Measurements from ENCODE around the gene ITGA5. TPM values are rescaled to one million over a fixed set of nuclear protein-coding genes. Genes with fewer than 3 reads are reported as not detected.

Gene ITGA5
- total and polyA plus RNA-seq, 9 donors = 32.6 to 100.0 (median 41.5) TPM

GRCh38 chr12:54351341-54351740 lies 67.7 kb downstream of the ITGA5 start:
- no peak for DNase-seq
- TF ChIP-seq CTCF (IDR thresholded peaks at IDR 0.05) = no peak
- no peak for TF ChIP-seq EP300 (IDR thresholded peaks at IDR 0.05)
- no peak for TF ChIP-seq POLR2A (IDR thresholded peaks at IDR 0.05)
- no peaks in the 10 kb centered on the region for H3K9me3 ChIP-seq
- H3K27me3 ChIP-seq = no peaks in the 10 kb centered on the region
- no peak overlapping the region for H3K4me3 ChIP-seq
- peaks cover 20% of the 10 kb centered on the region for H3K4me1 ChIP-seq (ENCODE audit: insufficient read depth)
- peak overlapping the region; percentile 77 to 84 for H3K27ac ChIP-seq
- intact Hi-C loops (cut with DNase I) = loop anchor here in 2 of 4 donors (10.0 kb wide), 2 partner anchors 67 to 357 kb away; partner anchors contain the start of genes CBX5 (in 1 of the 2) and HNRNPA1 (in 1 of the 2)
- no peaks in the 10 kb centered on the region for H3K36me3 ChIP-seq
- 31 to 35% (median 35%) methylated on average over 4 of the region's 4 CpGs for WGBS, 3 donors

DNA sequence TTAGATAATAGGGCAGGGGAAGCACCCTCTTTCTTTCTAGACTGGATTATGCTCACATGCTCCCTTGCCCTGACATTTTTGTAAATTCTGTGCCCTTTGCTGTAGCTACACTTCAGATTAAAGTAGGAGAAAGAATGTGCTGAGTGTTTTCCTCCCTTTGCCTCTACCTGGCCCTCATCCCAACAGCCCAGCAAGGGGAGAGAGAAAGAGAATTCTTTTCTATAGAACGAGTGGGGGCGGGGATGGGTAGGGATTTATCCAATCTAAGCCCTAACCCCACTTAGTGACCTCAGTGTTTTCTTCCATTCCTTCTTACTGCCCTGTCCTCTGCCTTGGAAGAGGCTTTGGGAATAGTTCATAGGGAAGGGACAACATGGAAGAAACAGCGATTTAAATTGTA lies 68.3 kb downstream of the ITGA5 start:
- TF ChIP-seq CTCF (IDR thresholded peaks at IDR 0.05) (no peak), EP300 (IDR thresholded peaks at IDR 0.05) (no peak), POLR2A (IDR thresholded peaks at IDR 0.05) (no peak)
- no peaks in the 10 kb centered on the region for H3K27me3 ChIP-seq
- no peak for DNase-seq
- intact Hi-C loops (cut with DNase I) = loop anchor here in 2 of 4 donors (10.0 kb wide), 2 partner anchors 66 to 356 kb away; partner anchors contain the start of genes CBX5 (in 1 of the 2) and HNRNPA1 (in 1 of the 2)
- H3K9me3 ChIP-seq = no peaks in the 10 kb centered on the region
- H3K36me3 ChIP-seq = no peaks in the 10 kb centered on the region
- H3K4me3 ChIP-seq = no peak overlapping the region
- 15 to 45% (median 33%) methylated on average over 3 of the region's 3 CpGs for WGBS, 3 donors
- H3K27ac ChIP-seq = peak overlapping the region; percentile 8 to 84
- H3K4me1 ChIP-seq (ENCODE audit: insufficient read depth) = peaks cover 20% of the 10 kb centered on the region

DNA sequence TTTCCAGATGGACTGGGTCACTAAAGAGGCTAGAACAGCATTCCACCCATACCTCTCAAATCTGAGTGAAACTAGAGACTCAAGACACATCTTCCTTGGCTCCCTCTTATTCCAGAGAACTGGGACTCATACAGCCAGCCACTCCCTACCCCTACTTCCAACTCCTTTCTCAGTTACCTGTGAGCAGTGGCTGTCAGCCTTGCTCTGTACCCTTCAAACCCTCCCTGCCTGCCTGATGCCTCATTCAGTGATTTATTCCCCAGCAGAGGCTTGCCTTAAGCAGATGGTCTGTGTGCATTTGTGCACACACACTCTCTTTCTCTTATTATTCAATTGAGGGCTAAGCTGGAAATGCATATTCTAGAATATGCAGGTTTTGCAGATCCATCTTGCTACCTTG lies 69.4 kb downstream of the ITGA5 start:
- no peak for DNase-seq
- H3K27ac ChIP-seq = no peak overlapping the region
- peaks cover 19% of the 10 kb centered on the region for H3K4me1 ChIP-seq (ENCODE audit: insufficient read depth)
- no peaks in the 10 kb centered on the region for H3K9me3 ChIP-seq
- intact Hi-C loops (cut with DNase I) = loop anchor here in 2 of 4 donors (10.0 kb wide), 2 partner anchors 65 to 355 kb away; partner anchors contain the start of genes CBX5 (in 1 of the 2) and HNRNPA1 (in 1 of the 2)
- H3K4me3 ChIP-seq = no peak overlapping the region
- H3K36me3 ChIP-seq = no peaks in the 10 kb centered on the region
- TF ChIP-seq POLR2A (IDR thresholded peaks at IDR 0.05) = no peak
- TF ChIP-seq CTCF (IDR thresholded peaks at IDR 0.05) = no peak
- TF ChIP-seq EP300 (IDR thresholded peaks at IDR 0.05) = no peak
- H3K27me3 ChIP-seq = no peaks in the 10 kb centered on the region

GRCh38 chr12:54349036-54349435 lies 70.0 kb downstream of the ITGA5 start:
- no peaks in the 10 kb centered on the region for H3K36me3 ChIP-seq
- no peaks in the 10 kb centered on the region for H3K27me3 ChIP-seq
- intact Hi-C loops (cut with DNase I) = no loop called here
- H3K4me3 ChIP-seq = no peak overlapping the region
- TF ChIP-seq CTCF (IDR thresholded peaks at IDR 0.05) (no peak), POLR2A (IDR thresholded peaks at IDR 0.05) (no peak), EP300 (IDR thresholded peaks at IDR 0.05) (no peak)
- DNase-seq = no peak
- 75 to 78% (median 75%) methylated on average over 4 of the region's 4 CpGs for WGBS, 3 donors
- peaks cover 19% of the 10 kb centered on the region for H3K4me1 ChIP-seq (ENCODE audit: insufficient read depth)
- no peaks in the 10 kb centered on the region for H3K9me3 ChIP-seq
- no peak overlapping the region for H3K27ac ChIP-seq

Other genes starting within 250 kb of the ITGA5 start
- gene SMUG1, start 230.3 kb downstream of the ITGA5 start, total RNA-seq = 10 to 100 TPM; 22.8 to 32.2 (median 26.6) TPM
- 10 to 100 TPM; 17.8 to 30.2 TPM for gene SMUG1, start 230.3 kb downstream of the ITGA5 start, polyA plus RNA-seq
- 100 to 1,000 TPM in 4 of 7 donors, 10 to 100 TPM in 3; 30.3 to 119 (median 103) TPM for gene CBX5, start 139.1 kb downstream of the ITGA5 start, total RNA-seq
- 10 to 100 TPM; 14.3 to 47.6 TPM for gene CBX5, start 139.1 kb downstream of the ITGA5 start, polyA plus RNA-seq
- 1,000 to 10,000 TPM in 5 of 7 donors, 100 to 1,000 TPM in 2; 586 to 2,586 (median 2,385) TPM for gene HNRNPA1, start 138.5 kb downstream of the ITGA5 start, total RNA-seq
- 1,000 to 10,000 TPM; 2,375 to 2,506 TPM for gene HNRNPA1, start 138.5 kb downstream of the ITGA5 start, polyA plus RNA-seq
- gene NFE2, start 118.3 kb downstream of the ITGA5 start, total RNA-seq = under 1 TPM in 5 of 7 donors, not detected in 2; 0.11 to 0.54 (median 0.33) TPM
- under 1 TPM; 0.05 to 0.43 TPM for gene NFE2, start 118.3 kb downstream of the ITGA5 start, polyA plus RNA-seq
- gene COPZ1, start 94.1 kb downstream of the ITGA5 start, total RNA-seq = 100 to 1,000 TPM in 4 of 7 donors, 10 to 100 TPM in 3; 41.7 to 117 (median 108) TPM
- 100 to 1,000 TPM in 1 of 2 donors, 10 to 100 TPM in 1; 79.4 to 219 TPM for gene COPZ1, start 94.1 kb downstream of the ITGA5 start, polyA plus RNA-seq
- 1 to 10 TPM in 2 of 7 donors, under 1 TPM in 5; 0.12 to 3.1 (median 0.43) TPM for gene GPR84, start 54.8 kb downstream of the ITGA5 start, total RNA-seq
- under 1 TPM; 0.22 to 0.42 TPM for gene GPR84, start 54.8 kb downstream of the ITGA5 start, polyA plus RNA-seq
- 10 to 100 TPM in 1 of 7 donors, 1 to 10 TPM in 6; 4.3 to 30.5 (median 6.5) TPM for gene ZNF385A, start 34.5 kb downstream of the ITGA5 start, total RNA-seq
- gene ZNF385A, start 34.5 kb downstream of the ITGA5 start, polyA plus RNA-seq = 1 to 10 TPM; 3.6 to 4.5 TPM
- under 1 TPM in 2 of 7 donors, not detected in 5; 0.54 to 0.55 TPM for gene GTSF1, start 54.3 kb upstream of the ITGA5 start, total RNA-seq
- gene GTSF1, start 54.3 kb upstream of the ITGA5 start, polyA plus RNA-seq = 1 to 10 TPM in 1 of 2 donors, under 1 TPM in 1; 0.85 to 1.0 TPM
- gene NCKAP1L, start 78.5 kb upstream of the ITGA5 start, total RNA-seq = 10 to 100 TPM in 2 of 7 donors, 1 to 10 TPM in 5; 3.7 to 16.4 (median 5.2) TPM
- gene NCKAP1L, start 78.5 kb upstream of the ITGA5 start, polyA plus RNA-seq = 10 to 100 TPM in 1 of 2 donors, 1 to 10 TPM in 1; 1.8 to 24.5 TPM
- 10 to 100 TPM; 12.5 to 33.3 (median 22.7) TPM for gene PDE1B, start 130.3 kb upstream of the ITGA5 start, total RNA-seq
- gene PDE1B, start 130.3 kb upstream of the ITGA5 start, polyA plus RNA-seq = 10 to 100 TPM; 19.2 to 35.4 TPM
- gene PPP1R1A, start 169.4 kb upstream of the ITGA5 start, total RNA-seq = 10 to 100 TPM in 2 of 7 donors, 1 to 10 TPM in 5; 2.0 to 25.2 (median 6.0) TPM
- gene PPP1R1A, start 169.4 kb upstream of the ITGA5 start, polyA plus RNA-seq = 1 to 10 TPM; 6.2 to 6.6 TPM
- gene LACRT, start 215.6 kb upstream of the ITGA5 start, total RNA-seq = not detected
- gene LACRT, start 215.6 kb upstream of the ITGA5 start, polyA plus RNA-seq = not detected
- not detected for gene DCD, start 229.1 kb upstream of the ITGA5 start, total RNA-seq
- gene DCD, start 229.1 kb upstream of the ITGA5 start, polyA plus RNA-seq = not detected